RCC 7860 (cell line): Measurements from ENCODE around the gene XYLT1.

Source experiments
- DNase-seq: peaks from one replicate; pipeline ENCODE4 v3.0.0-alpha.2; 2015; ENCODE audit warnings: low spot score
- FAIRE-seq: peaks from 2 replicates; lab custom pipeline; 2012; peaks lifted over from hg19 to GRCh38; lab: Jason Lieb, UNC

XYLT1 gene

DNA sequence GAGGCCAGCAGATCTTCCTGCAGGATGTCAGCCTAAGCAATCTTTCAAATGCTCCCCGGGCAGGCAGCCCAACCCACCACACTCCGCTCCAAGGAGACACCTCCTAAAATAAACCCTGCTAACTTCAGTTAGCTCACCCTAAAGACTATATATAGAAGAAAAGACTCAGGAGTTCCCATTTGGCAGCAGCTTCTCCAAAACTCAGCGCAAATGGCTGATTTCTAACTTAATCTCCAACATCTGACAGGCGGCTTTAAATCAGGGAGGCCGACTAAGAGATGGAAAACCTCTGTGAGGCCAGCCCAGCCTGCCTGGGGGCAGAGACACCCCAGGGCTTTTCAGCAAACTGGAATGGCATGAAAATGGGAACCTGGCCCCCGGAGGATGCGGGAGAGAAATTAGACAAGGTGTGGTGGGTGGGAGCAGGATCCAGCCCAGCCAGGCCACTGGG is 91.6 kb downstream of the XYLT1 start:
- no peak for DNase-seq
- no peak for FAIRE-seq

DNA sequence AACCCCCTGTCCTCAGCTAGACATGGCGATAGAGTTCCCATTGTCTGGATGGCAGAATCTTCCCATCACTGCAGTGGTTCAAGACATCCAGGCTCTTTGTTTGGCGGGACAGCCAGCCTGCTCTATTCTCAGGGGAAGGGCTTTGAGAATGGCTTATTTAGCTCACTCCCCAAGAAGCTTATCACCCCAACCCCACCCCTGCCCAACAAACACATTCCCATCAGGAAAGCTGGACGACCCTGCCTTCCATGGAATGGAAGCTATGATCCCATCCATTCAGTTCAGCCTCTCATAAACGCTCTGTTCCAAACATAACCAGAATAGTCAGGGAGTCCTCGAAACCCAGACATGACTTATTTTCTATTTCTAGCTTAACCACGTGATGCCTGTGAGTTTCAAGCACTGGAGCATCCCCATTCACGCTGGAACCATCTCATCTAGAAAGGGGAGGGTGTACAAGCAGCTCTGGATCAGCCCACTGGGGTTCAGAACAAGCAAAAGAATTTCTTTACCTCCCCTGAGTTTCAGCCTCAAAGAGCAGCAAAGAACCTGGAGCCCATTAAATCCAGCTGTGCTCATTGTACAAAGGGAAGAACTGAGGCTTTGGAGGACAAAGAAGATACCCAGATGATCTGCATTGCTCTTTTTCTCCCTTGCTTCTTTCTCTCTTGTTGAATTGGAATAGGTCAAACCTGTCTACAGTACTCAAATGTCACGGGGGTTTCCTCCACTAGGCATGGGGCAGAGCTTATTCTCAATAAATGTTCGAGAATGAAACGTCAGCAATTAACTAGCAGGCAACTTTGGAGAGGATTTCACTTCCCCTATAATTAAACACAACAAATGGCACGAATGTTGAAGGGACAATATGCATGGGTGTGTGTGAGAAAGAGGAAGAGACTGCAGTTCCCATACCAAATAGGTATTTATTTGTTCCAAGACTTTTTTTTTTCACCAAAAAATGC is 93.1 kb downstream of the XYLT1 start:
- FAIRE-seq (no peak), DNase-seq (no peak)

DNA sequence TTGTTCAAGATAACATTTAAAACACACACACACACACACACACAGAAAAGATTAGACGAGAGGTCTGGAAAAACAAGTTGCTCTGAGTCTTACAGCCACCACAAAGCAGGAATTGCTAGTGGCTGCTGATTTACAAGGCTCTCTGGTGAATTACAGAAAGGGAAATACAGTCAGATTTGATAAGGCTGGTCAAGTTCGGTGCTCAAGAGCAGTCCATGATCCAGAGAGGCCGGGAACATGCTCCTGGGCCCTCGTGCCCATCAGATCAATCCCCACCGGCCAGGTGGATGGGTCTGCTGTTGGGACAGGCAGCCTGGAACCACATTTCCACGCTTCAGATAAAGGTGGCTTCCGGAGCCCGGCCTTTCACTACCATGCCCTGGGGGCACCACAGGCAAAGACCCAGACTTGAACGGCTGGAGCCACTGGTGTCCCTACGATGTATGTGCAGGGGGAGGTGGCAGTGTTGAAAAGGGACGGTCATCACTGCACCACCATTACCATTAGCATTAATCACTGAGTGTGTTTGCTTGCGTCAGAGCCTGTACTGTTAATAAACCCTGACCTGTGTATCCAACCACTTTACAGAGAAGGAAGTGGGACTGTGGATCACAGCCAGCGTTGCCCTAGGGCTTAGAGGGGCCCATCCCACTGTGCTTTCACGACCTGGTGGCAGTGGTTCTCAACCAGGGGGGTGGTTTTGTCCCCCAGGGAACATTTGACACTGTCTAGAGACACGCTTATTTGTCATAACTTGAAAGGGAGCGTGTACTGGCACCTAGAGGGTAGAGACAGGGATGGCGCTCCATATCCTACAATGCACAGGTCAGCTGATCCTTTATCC is 95.1 kb downstream of the XYLT1 start:
- no peak for DNase-seq
- FAIRE-seq, result no peak

GRCh38 chr16:17374668-17375255 is 96.0 kb downstream of the XYLT1 start:
- DNase-seq (no peak), FAIRE-seq (no peak)

DNA sequence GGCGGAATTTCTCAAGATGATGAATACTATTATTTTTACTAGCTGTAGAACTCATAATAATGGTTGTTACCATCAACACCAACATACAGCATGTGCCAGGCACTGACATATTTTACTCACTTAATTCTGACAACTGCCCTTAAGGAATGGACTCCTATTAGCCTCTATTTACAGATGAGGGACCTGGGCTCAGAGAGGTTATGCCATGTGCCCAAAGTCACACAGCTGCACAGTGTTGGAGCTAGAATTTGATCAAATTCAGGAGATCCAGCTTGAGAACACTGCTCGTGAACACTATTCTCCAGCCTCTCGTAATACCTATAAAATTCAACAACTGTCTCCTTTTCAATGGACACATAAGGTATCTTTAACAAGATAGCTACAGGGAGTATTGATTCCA is 97.2 kb downstream of the XYLT1 start:
- no peak for DNase-seq
- no peak for FAIRE-seq

DNA sequence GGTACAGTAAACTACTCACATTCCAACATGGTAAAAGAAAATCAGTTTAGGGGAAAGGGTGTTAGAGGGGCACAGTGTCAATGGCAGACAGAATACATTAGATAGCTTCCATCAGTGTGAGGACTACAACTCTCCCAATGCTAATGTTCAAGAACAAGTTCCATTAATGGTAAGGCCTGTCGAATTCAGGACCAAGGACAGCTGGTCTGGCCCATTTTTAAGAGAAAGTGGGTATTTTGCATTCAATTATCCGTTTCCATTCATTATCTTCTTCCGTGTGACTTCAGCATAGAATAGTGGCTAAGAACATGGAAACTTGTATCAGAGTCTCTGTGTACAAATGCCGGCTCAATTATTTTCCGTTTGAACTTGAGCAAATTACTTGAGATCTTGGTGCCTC is 98.4 kb downstream of the XYLT1 start:
- FAIRE-seq, result no peak
- no peak for DNase-seq

DNA sequence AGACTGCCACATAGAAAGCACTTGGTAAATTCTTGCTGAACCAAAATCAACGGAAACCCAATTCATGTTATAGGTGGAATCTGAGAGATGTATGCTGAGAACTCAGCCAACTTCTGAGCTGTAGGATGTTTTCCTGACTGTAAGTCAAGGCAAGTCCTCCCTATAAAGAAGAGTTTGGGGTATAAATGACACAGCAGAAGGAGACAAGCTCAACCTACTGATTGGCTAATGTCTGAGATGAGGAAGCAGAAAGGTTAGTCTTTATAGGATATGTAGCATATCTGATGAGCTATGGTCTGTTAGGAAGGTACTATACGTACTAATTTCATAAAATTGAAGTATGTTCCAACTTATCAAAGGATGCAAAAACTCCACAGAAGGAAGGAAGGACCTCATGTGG is 99.5 kb downstream of the XYLT1 start:
- FAIRE-seq (no peak), DNase-seq (no peak)

- no peak for DNase-seq
- FAIRE-seq, result no peak
Observed at GRCh38 chr16:17370731-17371285, 100.0 kb downstream of the XYLT1 start.

DNA sequence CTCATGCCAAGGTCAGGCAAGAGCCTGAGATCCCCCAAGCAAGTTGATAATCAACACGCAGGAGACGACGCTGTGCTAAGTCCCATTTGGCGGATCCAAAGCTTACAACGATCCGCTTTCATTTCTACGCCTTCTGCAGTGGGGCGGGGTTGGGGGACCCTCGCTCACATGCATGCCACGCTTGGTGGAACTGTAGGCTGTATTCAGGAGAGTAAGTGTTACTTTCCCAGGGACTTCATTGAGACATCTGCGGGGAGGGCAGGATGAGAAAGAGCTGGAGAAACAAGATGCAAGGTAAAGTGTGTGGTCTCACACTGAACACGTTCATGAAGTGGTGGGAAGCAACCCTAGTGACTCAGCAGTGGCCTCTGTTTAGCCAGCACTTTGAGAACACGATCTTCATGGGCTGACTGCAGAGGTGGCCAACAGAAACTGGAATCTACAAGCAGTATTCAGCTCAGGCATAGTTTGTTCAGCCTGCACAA is 100.5 kb downstream of the XYLT1 start:
- FAIRE-seq (no peak), DNase-seq (no peak)

GRCh38 chr16:17369421-17370222 is 101.1 kb downstream of the XYLT1 start:
- FAIRE-seq (no peak), DNase-seq (no peak)

- DNase-seq (no peak), FAIRE-seq (no peak)
Observed at GRCh38 chr16:17368951-17369350, 101.8 kb downstream of the XYLT1 start.

- DNase-seq (no peak), FAIRE-seq (no peak)
Observed at GRCh38 chr16:17368446-17368845, 102.3 kb downstream of the XYLT1 start.

- DNase-seq (no peak), FAIRE-seq (no peak)
Observed at GRCh38 chr16:17367923-17368322, 102.8 kb downstream of the XYLT1 start.

DNA sequence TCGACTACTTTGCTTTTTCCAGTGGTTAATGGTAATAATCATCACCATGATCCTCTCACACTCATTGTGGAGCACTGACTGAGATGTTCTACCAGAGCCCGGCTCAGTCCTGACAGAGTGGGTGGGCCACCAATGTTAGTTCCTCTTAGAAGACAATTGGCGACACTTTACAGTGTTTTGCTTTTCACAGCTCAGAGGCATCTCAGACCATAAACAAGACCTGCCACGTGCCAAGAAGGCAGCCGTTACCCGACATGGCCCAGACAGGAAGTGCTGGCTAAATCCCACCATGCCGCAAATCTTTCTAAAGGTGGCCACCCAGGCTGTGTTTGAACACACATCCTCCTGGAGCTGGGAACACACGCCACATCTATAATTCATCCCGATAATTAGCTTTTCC is 103.7 kb downstream of the XYLT1 start:
- FAIRE-seq, result no peak
- DNase-seq, result no peak

GRCh38 chr16:17366299-17366961 is 104.3 kb downstream of the XYLT1 start:
- DNase-seq (no peak), FAIRE-seq (no peak)

DNA sequence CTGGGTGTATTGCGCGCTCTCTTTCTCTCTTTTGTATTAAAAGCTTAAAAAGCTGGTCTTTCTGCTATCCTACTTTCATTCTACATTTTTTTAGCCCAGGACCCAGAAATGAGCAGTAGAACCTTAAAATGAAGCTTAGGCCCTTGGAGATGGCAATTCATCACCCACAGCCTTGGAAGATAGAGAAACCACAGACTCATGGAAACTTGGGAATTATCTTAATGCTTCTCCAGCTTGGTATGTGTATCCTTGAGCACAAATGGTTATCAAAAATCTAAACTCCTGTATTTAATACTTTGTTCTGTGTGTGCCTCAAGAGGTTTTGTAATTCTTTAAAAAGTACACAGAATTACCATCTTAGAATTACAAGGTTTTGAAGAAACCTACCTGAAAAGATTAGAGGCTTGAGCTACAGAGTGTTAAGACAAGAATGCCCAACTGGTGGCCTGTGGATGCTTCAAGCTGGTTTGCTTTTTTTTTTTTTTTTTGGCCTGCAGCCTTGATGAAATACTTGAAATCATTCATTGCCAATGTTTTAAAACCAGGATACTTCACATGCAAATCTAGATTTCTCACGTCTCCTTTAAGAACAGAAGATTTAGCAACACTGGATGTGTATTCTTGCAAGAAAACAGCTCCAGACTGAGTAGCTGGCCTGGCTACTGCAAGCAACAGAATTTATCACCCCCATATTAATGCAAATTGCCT is 105.0 kb downstream of the XYLT1 start:
- FAIRE-seq (no peak), DNase-seq (no peak)

DNA sequence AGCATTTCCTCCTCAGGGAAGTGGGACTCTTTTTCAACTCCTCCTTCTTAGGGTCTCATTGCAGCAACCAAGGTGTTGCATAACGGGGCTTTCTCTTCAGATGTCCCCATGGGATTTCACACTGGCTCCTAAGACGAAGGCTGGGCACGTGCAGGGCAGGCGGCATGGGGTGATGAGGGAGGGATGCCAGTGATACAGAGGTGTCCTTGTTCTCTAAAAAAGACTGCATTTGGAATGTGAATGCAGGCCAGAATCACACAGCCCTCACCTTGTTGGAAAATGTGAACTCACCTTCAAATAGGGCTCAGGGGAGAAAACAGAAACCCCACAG is 105.6 kb downstream of the XYLT1 start:
- FAIRE-seq (no peak), DNase-seq (no peak)

- no peak for FAIRE-seq
- no peak for DNase-seq
Observed at GRCh38 chr16:17364319-17365210, 106.2 kb downstream of the XYLT1 start.
